Measurements from ENCODE around the gene KRT85. TPM values are rescaled to one million over a fixed set of nuclear protein-coding genes. Genes with fewer than 3 reads are reported as not detected.

The KRT85 gene
- total and polyA plus RNA-seq, 2 donors (not counting 3 experiments of a cell fraction or from before 2014, with no cell fraction given): not detected

GRCh38 chr12:52314511-52314910 lies 52.8 kb downstream of the KRT85 start:
- no TSS peak for BruUV-seq (replicated peaks)
- Histone ChIP-seq H3K4me2 (ENCODE audit: insufficient read depth, low read length) (no peak overlapping the region), H3K4me3 (replicated peaks in 1 of 3; ENCODE audit: insufficient read depth in 1 of 3, low read depth in 1 of 3, low read length in 3 of 3) (no peak overlapping the region), H3K9ac (replicated peaks; ENCODE audit: extremely low read depth, insufficient read depth, low read length) (no peak overlapping the region), H2AFZ (ENCODE audit: low read depth, low read length) (no peak overlapping the region), H3K9me1 (replicated peaks; ENCODE audit: control insufficient read depth, extremely low read depth, insufficient read depth, low read length) (no peaks in the 10 kb centered on the region), H3K36me3 (ENCODE audit: control insufficient read depth in 2 of 2, extremely low read depth in 1 of 2, insufficient read depth in 2 of 2, low read length in 2 of 2) (no peaks in the 10 kb centered on the region), H3K4me1 (ENCODE audit: control insufficient read depth, extremely low read depth, insufficient read depth, low read length) (no peaks in the 10 kb centered on the region), H3K9me3 (replicated peaks; ENCODE audit: control insufficient read depth, insufficient read depth, low read length) (no peaks in the 10 kb centered on the region), H4K20me1 (replicated peaks; ENCODE audit: control insufficient read depth, extremely low read depth, insufficient read depth, low read length) (no peaks in the 10 kb centered on the region), H3K27ac (ENCODE audit: insufficient read depth, low read depth, low read length) (no peak overlapping the region), H3K27me3 (ENCODE audit: control insufficient read depth in 2 of 2, insufficient read depth in 2 of 2, low read length in 2 of 2) (peaks cover 31 to 41% of the 10 kb centered on the region in 2 experiments), H3K79me2 (ENCODE audit: control insufficient read depth, insufficient read depth, low read length) (no peaks in the 10 kb centered on the region)
- dilution Hi-C loops (cut with MboI; ENCODE audit: extremely low pct_ligation_motif_present, low sequenced_read_pairs): no loop called here
- ChIA-PET POLR2A (no interaction called here), CTCF (interaction anchor here (1.6 to 2.8 kb wide), 3 partner anchors 8 to 159 kb away, joined by 4 to 14 read pairs (median 11); no protein-coding TSS in a partner anchor)
- DNase-seq (ENCODE audit: low read depth, low spot score) (no peak), FAIRE-seq (no peak)
- no peak for TF ChIP-seq CTCF (IDR thresholded peaks at IDR 0.05; ENCODE audit: extremely low read depth in 1 of 2, insufficient read depth in 1 of 2, low read depth in 1 of 2, low read length in 2 of 2)
- no peak for TF ChIP-seq GATA2 (IDR thresholded peaks at IDR 0.05; ENCODE audit: insufficient read depth, insufficient read length, low read depth, low read length)
- no peak for TF ChIP-seq FOS (IDR thresholded peaks at IDR 0.05; ENCODE audit: borderline replicate concordance, insufficient read depth, low read length)
- TF ChIP-seq MYC (IDR thresholded peaks at IDR 0.05; ENCODE audit: low read depth, low read length): no peak
- no peak for TF ChIP-seq JUN (IDR thresholded peaks at IDR 0.05; ENCODE audit: borderline replicate concordance, insufficient read depth, insufficient read length, low read depth)
- no peak for TF ChIP-seq POLR2A (IDR thresholded peaks at IDR 0.05; ENCODE audit: low read depth, low read length)
- no peak for TF ChIP-seq MAX (IDR thresholded peaks at IDR 0.05; ENCODE audit: insufficient read depth, insufficient read length)
- intact Hi-C loops (cut with micrococcal nuclease): no loop called here

Measured in endothelial cell of umbilical vein (primary cell).